ENCODE data around the gene ERGIC3. TPM values are rescaled to one million over a fixed set of nuclear protein-coding genes. Genes with fewer than 3 reads are reported as not detected.

ERGIC3 gene
- total and polyA plus RNA-seq, 2 of the 4 experiments (the other 2 are of a cell fraction), result 434 to 438 TPM

DNA sequence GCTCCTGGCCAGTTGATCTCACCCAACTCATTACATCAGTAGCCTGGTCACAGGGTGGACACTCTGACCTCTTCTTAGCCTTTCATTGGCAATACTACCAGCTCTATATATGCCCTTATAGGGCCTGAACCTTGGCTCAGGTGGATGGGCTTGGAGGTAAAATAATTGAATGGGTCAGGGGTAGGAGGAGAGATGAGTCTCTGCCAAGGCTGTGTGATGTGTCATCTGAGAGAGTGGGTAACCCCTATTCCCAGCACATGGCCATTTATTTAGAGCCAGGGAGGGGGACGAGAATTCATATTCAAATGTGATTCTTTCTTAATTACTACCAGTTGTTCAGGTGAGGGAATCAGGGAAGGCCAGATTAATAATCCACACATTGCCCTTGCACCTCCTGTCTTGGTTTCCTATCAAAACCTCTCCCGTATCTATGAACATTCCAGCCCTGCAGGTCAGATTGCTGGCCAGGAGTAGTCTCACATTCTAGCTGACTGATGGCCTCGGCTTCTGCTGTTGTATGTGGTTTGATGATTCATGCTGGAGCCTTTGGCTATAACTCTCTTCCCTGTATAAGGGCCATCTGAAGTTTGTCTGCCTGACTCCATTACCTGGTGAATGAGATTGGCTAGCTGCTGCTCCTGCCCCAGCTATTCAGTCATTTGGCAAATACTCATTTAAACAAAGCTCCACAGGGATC, 25.8 kb upstream of the ERGIC3 start:
- peak overlapping the region; percentile 20; the same call in 1 of the 2 replicates for H2AK5ac ChIP-seq (ENCODE audit: low read depth, low read length)
- no peak overlapping the region for H4K8ac ChIP-seq (ENCODE audit: low read depth in 2 of 2, low read length in 2 of 2)
- no peaks in the 10 kb centered on the region for H3K9me3 ChIP-seq (ENCODE audit: control insufficient read depth, insufficient read depth, low read length)
- H2AK9ac ChIP-seq (replicated peaks; ENCODE audit: low read depth, low read length, poor library complexity), result no peak overlapping the region
- no peak overlapping the region for H3K56ac ChIP-seq (ENCODE audit: extremely low read depth, insufficient read depth, low read length)
- no peak overlapping the region for H2BK15ac ChIP-seq (ENCODE audit: low read depth, low read length)
- H4K5ac ChIP-seq (ENCODE audit: low read depth, low read length), result no peak overlapping the region
- H2BK20ac ChIP-seq (ENCODE audit: low read depth, low read length), result no peak overlapping the region
- POLR2A ChIA-PET (ENCODE audit: unreplicated experiment), result interaction anchor here (0.6 kb wide), 1 partner anchor 649 kb away, joined by 3 read pairs; no protein-coding TSS in a partner anchor
- peak; percentile 92 for ATAC-seq (ENCODE audit: low read depth)
- peaks cover 22% of the 10 kb centered on the region; the same call in 1 of the 2 replicates for H4K20me1 ChIP-seq (ENCODE audit: insufficient read depth, low read length)
- no peaks in the 10 kb centered on the region for H3K27me3 ChIP-seq (ENCODE audit: control insufficient read depth, insufficient read depth, low read length)
- H2BK5ac ChIP-seq (ENCODE audit: low read depth, low read length, poor library complexity, severe bottlenecking), result no peak overlapping the region
- no peak overlapping the region for H4K91ac ChIP-seq (ENCODE audit: insufficient read depth, low read depth, low read length)
- dilution Hi-C loops (cut with HindIII; ENCODE audit: low sequenced_read_pairs, unreplicated experiment) (no loop called here), intact Hi-C loops (cut with micrococcal nuclease) (loop anchor here (10.0 kb wide), 1 partner anchor 99 kb away; the partner anchor contains the start of gene SPAG4), in situ Hi-C loops (cut with MboI; ENCODE audit: low sequenced_read_pairs) (loop anchor here (25.0 kb wide), 1 partner anchor 396 kb away; no protein-coding TSS in a partner anchor)
- no peak overlapping the region for H3K23ac ChIP-seq (ENCODE audit: low read depth, low read length)
- no peak overlapping the region for H3K4me3 ChIP-seq (ENCODE audit: insufficient read depth, low read depth, low read length)
- peak overlapping the region; percentile 9 for H2AFZ ChIP-seq (replicated peaks; ENCODE audit: low read length, poor library complexity)
- peaks cover 11% of the 10 kb centered on the region for H3K4me1 ChIP-seq (ENCODE audit: control insufficient read depth, insufficient read depth, low read length)
- no peak overlapping the region for H3K18ac ChIP-seq (ENCODE audit: low read depth, low read length)
- no TSS peak for BruUV-seq (replicated peaks)
- H3K9ac ChIP-seq (ENCODE audit: low read depth, low read length), result no peak overlapping the region
- CTCF ChIA-PET, result no interaction called here
- no CpG with 5 or more reads among the region's 3 CpGs for WGBS, 2 experiments (ENCODE audit: extremely low coverage in 2 of 2, insufficient read length in 1 of 2)
- H3K14ac ChIP-seq (replicated peaks; ENCODE audit: low read depth, low read length), result no peak overlapping the region
- H3K79me1 ChIP-seq (ENCODE audit: low read depth in 1 of 2, low read length in 2 of 2), result peaks cover 0 to 9% of the 10 kb centered on the region in 2 experiments; a peak in 1 of 4 replicates
- peak overlapping the region; percentile 12; the same call in 1 of the 2 replicates for H3K4me2 ChIP-seq (ENCODE audit: low read depth, low read length)
- H2BK120ac ChIP-seq (ENCODE audit: low read depth, low read length), result no peak overlapping the region
- peaks cover 15% of the 10 kb centered on the region for H3K9me1 ChIP-seq (ENCODE audit: insufficient read depth, low read length)
- H3K36me3 ChIP-seq (ENCODE audit: control insufficient read depth, insufficient read depth, low read length), result peaks cover 19% of the 10 kb centered on the region
- H3K27ac ChIP-seq (ENCODE audit: insufficient read depth, low read length), result no peak overlapping the region
- H3K4ac ChIP-seq (ENCODE audit: low read depth, low read length), result no peak overlapping the region
- DNase-seq, result peak; percentile 86
- no peak for TF ChIP-seq MXI1 (IDR thresholded peaks at IDR 0.05; ENCODE audit: borderline replicate concordance, low read depth, low read length)
- TF ChIP-seq CHD1 (IDR thresholded peaks at IDR 0.05; ENCODE audit: low read depth, low read length), result no peak
- TF ChIP-seq NFE2L2 (IDR thresholded peaks at IDR 0.05; ENCODE audit: low read depth, low read length), result no peak
- TF ChIP-seq FOS (IDR thresholded peaks at IDR 0.05; ENCODE audit: low read depth, low read length), result peak; percentile 40; the same call in 1 of the 2 replicates
- TF ChIP-seq SMC3 (IDR thresholded peaks at IDR 0.05; ENCODE audit: low read depth, low read length), result no peak
- TF ChIP-seq RCOR1 (IDR thresholded peaks at IDR 0.05; ENCODE audit: insufficient replicate concordance, low read length), result no peak
- no peak for TF ChIP-seq POLR2A (IDR thresholded peaks at IDR 0.05; ENCODE audit: low read depth, low read length)
- TF ChIP-seq, protein P1, sequence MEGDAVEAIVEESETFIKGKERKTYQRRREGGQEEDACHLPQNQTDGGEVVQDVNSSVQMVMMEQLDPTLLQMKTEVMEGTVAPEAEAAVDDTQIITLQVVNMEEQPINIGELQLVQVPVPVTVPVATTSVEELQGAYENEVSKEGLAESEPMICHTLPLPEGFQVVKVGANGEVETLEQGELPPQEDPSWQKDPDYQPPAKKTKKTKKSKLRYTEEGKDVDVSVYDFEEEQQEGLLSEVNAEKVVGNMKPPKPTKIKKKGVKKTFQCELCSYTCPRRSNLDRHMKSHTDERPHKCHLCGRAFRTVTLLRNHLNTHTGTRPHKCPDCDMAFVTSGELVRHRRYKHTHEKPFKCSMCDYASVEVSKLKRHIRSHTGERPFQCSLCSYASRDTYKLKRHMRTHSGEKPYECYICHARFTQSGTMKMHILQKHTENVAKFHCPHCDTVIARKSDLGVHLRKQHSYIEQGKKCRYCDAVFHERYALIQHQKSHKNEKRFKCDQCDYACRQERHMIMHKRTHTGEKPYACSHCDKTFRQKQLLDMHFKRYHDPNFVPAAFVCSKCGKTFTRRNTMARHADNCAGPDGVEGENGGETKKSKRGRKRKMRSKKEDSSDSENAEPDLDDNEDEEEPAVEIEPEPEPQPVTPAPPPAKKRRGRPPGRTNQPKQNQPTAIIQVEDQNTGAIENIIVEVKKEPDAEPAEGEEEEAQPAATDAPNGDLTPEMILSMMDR (conservative IDR thresholded peaks at IDR 0.05; ENCODE audit: low read depth, low read length), result no peak
- TF ChIP-seq MAFK (IDR thresholded peaks at IDR 0.05; ENCODE audit: low read depth, low read length), result 0 out of 2 replicates have a peak, but pooled peaks have one; percentile 8
- TF ChIP-seq, protein P2, sequence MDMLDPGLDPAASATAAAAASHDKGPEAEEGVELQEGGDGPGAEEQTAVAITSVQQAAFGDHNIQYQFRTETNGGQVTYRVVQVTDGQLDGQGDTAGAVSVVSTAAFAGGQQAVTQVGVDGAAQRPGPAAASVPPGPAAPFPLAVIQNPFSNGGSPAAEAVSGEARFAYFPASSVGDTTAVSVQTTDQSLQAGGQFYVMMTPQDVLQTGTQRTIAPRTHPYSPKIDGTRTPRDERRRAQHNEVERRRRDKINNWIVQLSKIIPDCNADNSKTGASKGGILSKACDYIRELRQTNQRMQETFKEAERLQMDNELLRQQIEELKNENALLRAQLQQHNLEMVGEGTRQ (IDR thresholded peaks at IDR 0.05; ENCODE audit: low read depth, low read length), result no peak
- no peak for TF ChIP-seq MAZ (IDR thresholded peaks at IDR 0.05; ENCODE audit: borderline replicate concordance, low read depth, low read length)
- no peak for TF ChIP-seq CEBPB (IDR thresholded peaks at IDR 0.05; ENCODE audit: low read depth, low read length)
- peak; percentile 18; the same call in 1 of the 2 replicates for TF ChIP-seq RAD21 (IDR thresholded peaks at IDR 0.05; ENCODE audit: low read length)
- TF ChIP-seq RFX5 (IDR thresholded peaks at IDR 0.05; ENCODE audit: low read depth, low read length), result no peak

Measured in IMR-90 (cell line).